GM12873 (cell line): ENCODE data around the gene CHST11.

ENCODE experiments used
- TF ChIP-seq, protein P1 (sequence below): IDR thresholded peaks from 2 replicates; pipeline ENCODE4 v1.5.1; 2012; ENCODE audit warnings: low read depth, mild to moderate bottlenecking, moderate library complexity, low read length, control low read depth; ENCODE audit not compliant: insufficient read depth; ENCODE audit errors: missing control alignments

Gene CHST11

DNA sequence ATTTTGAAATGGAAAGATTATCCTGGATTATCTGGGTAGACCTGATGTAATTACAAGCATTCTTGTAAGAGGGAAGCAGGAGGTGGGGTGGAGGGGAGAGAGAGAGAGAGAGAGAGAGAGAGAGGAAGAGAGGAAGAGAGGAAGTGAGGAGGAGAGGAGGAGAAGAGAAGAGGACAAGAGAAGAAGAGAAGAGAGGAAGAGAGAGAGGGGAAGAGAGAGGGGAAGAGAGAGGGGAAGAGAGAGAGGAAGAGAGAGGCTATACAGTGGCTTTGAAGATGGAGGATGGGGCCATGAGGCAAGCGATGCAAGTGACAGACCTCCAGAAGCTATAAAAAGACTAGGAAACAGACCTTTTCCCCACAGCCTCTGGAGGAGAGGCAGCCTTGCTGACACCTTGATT is 13.7 kb upstream of the CHST11 start:
- TF ChIP-seq, protein P1, sequence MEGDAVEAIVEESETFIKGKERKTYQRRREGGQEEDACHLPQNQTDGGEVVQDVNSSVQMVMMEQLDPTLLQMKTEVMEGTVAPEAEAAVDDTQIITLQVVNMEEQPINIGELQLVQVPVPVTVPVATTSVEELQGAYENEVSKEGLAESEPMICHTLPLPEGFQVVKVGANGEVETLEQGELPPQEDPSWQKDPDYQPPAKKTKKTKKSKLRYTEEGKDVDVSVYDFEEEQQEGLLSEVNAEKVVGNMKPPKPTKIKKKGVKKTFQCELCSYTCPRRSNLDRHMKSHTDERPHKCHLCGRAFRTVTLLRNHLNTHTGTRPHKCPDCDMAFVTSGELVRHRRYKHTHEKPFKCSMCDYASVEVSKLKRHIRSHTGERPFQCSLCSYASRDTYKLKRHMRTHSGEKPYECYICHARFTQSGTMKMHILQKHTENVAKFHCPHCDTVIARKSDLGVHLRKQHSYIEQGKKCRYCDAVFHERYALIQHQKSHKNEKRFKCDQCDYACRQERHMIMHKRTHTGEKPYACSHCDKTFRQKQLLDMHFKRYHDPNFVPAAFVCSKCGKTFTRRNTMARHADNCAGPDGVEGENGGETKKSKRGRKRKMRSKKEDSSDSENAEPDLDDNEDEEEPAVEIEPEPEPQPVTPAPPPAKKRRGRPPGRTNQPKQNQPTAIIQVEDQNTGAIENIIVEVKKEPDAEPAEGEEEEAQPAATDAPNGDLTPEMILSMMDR, result no peak

- TF ChIP-seq, protein P1, result no peak
Observed at GRCh38 chr12:104446646-104447421, 9.9 kb upstream of the CHST11 start.

- TF ChIP-seq, protein P1, result no peak
Observed at GRCh38 chr12:104448031-104448430, 8.7 kb upstream of the CHST11 start.

GRCh38 chr12:104448451-104448850 is 8.3 kb upstream of the CHST11 start:
- TF ChIP-seq, protein P1, result no peak

GRCh38 chr12:104450700-104451099 is 6.0 kb upstream of the CHST11 start:
- TF ChIP-seq, protein P1, result no peak

GRCh38 chr12:104452087-104452486 is 4.7 kb upstream of the CHST11 start:
- TF ChIP-seq, protein P1, result no peak

DNA sequence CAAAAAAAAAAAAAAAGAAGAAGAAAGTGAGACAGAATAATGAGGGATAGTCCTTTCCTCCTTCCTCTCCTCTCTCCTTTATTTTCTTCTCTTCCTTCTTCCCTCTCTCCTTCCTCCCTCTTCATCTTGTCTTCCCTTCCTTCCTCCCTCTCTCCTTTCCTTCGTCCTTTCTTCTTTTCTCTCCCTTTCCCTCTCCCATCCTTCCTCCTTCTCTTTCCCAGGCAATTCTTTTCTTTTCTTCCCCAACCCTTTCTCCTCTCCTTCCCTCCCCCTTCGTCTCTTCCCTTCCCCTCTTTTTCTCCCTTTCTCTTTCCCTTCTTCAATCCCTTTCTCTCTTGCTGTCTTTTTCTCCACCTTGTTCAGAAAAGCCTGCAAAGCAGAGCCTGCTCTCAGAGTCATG is 3.6 kb upstream of the CHST11 start:
- TF ChIP-seq, protein P1, result no peak
